Stimulated activated CD4-positive, alpha-beta T cell treated with anti-CD3 and anti-CD28 coated beads, TNF-alpha, amount 100 ng/mL, for 4 hours (primary cell): Measurements from ENCODE around the gene SIN3A.

Experiments used
- DNase-seq, 3 experiments: peaks; one replicate each; pipeline ENCODE4 v3.0.0-alpha.2; 2020; ENCODE audit warnings: low read depth in 3 of 3

SIN3A gene

GRCh38 chr15:75380773-75381172 is 70.7 kb downstream of the SIN3A start:
- DNase-seq: no peak

- DNase-seq: no peak
Observed at GRCh38 chr15:75371901-75372688, 79.4 kb downstream of the SIN3A start.

GRCh38 chr15:75371486-75371885 is 80.0 kb downstream of the SIN3A start:
- no peak for DNase-seq

- no peak for DNase-seq
Observed at GRCh38 chr15:75369897-75370581, 81.5 kb downstream of the SIN3A start.

DNA sequence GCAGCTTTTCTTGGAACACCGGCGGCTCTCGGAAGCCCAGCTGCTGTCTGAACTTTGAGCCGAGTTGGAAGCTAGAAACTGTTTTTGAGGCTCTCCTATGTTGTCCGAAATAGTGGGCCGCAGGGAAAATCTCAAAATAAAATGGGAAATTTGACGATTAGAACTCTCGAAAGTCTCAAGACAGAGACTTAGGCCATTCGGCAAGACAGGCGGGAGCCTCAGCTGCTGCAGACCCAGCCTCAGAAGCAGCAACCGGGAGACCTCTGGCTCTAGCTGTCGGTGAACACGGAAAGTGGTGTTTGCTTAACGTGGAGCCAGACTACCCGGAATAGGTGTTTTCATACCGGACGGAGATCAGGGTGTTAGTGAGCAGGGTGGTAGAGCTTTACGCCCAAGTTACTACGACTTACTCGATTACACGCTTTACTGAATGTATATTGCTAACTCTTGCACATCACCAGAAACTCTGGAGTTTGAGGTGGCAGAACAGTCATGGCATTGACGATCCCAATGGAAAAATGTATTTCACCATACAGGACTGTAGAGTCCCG is 82.7 kb downstream of the SIN3A start:
- DNase-seq: no peak

DNA sequence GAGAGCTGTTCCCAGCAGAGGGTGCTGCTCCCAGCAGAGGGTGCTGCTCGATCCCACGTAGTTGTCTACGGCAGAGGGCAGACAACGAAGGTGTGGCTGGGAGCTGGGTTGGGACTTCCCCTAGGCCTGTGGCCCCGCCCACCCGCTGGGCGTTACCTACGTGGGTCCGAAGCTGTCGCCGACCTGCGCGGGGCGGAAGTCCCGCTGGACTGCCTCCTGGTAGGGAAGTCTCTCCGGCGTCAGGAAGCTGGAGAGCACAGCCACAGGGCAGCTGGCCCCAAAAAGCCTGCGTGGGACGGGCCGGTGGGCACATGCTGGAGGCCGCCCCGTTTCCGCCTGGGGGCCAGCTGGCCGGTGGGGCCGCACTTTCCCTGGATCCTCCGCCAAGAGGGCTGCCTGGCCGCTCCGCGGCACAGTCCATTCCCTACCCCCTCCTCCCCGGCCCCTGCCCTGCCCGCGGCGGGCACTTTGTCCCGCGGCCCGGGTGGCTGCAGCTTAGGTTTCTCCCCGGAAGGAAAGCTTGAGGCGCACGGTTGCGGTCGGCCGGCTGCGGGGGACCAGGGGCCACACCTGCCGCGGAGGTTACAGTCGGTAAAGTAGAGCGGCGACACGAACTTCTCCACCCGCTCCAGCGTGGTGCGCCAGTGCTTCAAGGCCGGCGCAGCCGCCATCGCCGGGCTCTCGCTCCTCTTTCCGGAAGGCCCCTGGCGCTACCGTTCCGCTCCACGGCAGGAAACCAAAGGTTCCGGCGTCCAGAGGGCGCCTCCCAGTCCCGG is 83.4 kb downstream of the SIN3A start, which contains the start of gene MAN2C1:
Gene MAN2C1 (minus strand): TSS at position 695 of the 776 bp plus-strand sequence. CDS start 24 bp downstream, at position 671.
- DNase-seq: peak; percentile 81 to 94 (median 86)

- no peak for DNase-seq
Observed at GRCh38 chr15:75367406-75367912, 84.0 kb downstream of the SIN3A start.

GRCh38 chr15:75367006-75367405 is 84.5 kb downstream of the SIN3A start:
- DNase-seq: no peak

- DNase-seq: no peak
Observed at GRCh38 chr15:75366163-75366562, 85.3 kb downstream of the SIN3A start.

GRCh38 chr15:75364881-75365280 is 86.6 kb downstream of the SIN3A start:
- no peak for DNase-seq

DNA sequence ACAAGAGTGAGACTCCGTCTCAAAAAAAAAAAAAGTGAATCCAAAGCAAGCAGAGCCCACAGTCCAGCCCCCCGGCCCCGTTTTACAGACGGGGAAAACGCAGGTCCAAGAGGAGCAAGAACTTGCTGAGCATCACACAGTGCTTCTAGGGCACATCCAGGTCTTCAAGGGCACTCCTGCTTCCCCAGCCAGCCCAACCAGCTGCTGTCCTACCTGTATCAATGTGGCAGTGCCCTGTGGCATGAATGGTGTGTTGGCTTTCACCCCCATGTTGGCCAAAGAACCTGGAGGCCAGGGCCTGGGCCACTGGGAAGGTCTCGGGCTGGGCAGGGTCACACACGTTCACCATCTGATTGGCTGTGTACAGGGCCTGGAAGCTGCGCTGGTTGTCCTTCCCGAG is 87.7 kb downstream of the SIN3A start:
- DNase-seq: no peak

DNA sequence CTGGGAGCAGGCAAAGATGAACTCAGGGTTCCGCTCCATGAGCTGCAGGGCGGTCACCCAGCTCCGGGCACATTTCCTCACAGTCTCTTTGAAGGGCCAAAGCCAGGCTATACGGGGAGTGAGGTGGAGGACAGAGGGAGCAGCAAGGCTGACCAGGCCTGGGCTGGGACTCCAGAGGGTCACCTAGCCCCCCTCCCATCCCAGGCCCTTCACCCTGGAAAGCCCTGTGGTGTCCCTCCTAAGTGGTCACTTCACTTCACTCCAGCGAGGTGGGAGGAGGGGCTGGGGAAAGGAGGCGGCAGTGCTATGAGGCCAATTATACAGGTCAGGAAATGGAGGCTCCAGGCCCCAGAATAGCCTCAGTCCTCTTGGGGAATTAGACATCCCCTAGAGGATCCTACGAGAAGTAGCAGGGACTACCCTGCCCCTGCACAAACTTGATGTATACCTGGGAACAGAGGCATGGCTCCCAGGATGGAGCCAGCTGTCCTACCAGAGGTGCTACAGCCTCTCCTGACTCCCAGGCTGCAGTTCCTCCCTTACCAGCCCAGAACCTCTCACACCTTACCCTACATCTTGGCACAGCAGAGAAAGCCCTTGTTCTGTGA is 88.7 kb downstream of the SIN3A start:
- DNase-seq: no peak

- no peak for DNase-seq
Observed at GRCh38 chr15:75361989-75362641, 89.4 kb downstream of the SIN3A start.

DNA sequence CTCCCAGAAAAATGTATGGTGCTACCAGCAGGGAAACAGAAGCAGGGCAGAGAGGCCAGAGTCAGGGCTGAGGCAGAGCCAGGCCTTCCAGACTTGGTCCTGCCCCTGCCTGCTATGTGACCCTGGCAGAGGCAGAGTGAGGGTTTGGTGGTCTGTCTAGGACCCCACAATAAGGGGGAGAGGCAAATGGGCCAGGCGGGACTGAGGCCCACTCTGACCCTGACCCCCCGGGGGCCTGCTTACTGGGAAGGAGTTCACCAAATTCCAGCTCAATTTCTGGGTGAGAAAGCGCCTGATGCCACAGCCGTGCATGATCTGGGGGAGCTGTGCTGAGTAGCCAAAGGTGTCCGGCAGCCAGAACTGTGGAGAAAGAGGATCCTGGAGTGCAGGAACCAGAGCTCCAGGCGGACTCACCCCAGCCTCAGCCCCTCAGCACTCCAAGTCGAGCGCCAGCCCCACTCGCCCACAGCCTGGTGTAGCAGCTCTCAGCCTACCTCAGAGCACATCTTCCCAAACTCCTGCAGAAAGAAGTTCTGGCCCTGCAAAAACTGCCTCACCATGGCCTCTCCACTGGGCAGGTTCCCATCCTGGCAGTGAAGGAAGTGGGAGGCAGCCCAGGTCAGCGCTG is 90.0 kb downstream of the SIN3A start:
- DNase-seq: no peak

DNA sequence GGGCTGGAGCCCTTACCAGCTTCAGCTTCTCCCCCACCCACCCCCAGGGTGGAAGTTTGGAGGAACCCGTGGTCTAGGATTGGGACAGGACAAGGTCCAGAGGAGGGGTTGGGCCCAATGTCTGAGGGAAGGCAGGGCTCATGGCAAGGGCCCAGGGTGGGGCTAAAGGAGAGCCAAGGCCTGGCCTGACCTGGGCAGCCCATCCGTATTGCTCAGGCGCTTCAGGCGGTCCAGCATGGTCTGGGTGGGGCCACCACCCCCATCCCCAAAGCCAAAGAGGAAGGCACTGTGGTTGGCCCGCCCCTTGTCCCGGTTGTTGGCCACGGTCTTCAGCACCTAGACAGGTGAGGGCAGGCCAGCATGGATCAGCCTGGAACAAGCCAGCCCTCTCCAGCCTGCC is 90.6 kb downstream of the SIN3A start:
- DNase-seq: no peak

DNA sequence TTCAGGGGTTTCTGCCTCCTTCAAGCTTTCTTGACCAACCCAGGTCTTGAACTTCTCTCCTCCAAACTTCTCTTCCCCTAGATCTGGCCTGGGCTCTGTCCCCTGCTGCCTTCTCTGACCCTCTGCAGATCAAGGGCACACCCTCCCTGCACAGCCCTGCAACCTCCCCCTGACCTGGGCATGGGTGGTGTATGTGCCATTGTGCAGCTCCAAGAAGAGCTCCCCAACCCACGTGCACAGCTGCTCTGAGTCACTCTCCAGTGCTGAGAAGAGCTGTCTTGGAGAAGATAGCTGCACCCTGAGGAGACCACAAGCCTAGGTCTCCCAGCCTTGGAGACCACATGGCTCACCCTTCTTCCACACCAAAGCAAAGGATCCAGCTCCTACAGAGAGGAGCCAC is 91.1 kb downstream of the SIN3A start:
- DNase-seq: no peak

GRCh38 chr15:75359537-75360250 is 91.8 kb downstream of the SIN3A start:
- DNase-seq: no peak

DNA sequence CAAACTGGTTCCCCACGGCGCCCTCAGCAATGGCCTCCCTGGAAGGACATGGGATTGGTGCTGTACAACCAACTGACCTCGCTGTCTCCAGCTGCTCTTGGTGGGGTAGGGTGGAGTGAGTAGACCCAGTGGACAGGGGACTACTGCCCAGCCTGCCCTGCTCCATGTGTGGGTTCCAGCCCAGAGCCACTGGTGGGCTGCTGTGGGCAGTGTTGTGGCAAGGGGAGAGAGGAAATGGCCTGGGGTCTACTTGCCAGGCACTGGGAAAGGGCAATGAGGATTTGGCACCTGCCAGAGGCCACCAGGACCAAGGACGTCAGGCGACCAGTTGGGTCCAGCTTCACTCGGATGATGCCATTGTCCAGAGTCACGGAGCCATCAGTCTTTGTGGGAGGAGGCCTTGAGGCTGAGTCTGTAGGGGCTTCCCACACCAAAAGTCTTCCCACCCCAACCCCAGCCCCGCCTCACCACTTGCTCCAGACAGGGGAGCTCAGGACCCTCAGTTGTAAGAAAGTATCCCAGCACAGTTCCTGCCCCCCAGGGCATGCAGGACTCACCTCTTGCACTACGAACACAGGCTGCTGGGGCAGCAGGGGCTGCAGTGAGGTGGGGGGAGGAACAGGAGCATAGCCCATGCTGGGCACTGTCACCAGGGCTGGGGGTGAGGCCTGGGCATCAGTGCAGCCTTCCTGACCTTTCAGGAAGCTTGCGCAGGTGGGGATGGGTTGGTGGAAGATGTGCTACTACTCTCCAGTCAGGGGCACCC is 92.5 kb downstream of the SIN3A start:
- DNase-seq: no peak
